Esophagus mucosa (tissue), 1 donor: ENCODE results near the gene IFI35. TPM values are rescaled to one million over a fixed set of nuclear protein-coding genes. Genes with fewer than 3 reads are reported as not detected.
"Not testable (repeated sequence)": the region's sequence is repeated elsewhere in the genome, so short reads cannot be mapped to it uniquely, and the experiment has no call there.

Experiments
- ATAC-seq: fragments of 200-7000 bp; cut with Tn5 transposase; one replicate; pipeline ENCODE4 v1.9.1; 2020
- total RNA-seq: library from RNA; stranded (reverse); gene quantifications from one replicate; pipeline ENCODE4 v1.2.4, GENCODE V29; 2023
- donor health status: DM: yes; HTN: yes; CAD: no.

IFI35 gene
- total RNA-seq, 1 donor from 2014 or later, result 7.7 TPM

GRCh38 chr17:42997984-42998938 lies 8.3 kb upstream of the IFI35 start, which contains the start of gene RPL27:
RPL27 (plus strand) TSS chr17:42998419; CDS start chr17:42998751, 332 bp downstream.
- peak; percentile 96 for ATAC-seq

GRCh38 chr17:42999003-42999525 lies 7.5 kb upstream of the IFI35 start:
- ATAC-seq, result no peak

- ATAC-seq, result not testable (repeated sequence)
Observed at GRCh38 chr17:43000894-43001293, 5.7 kb upstream of the IFI35 start.

- peak; percentile 38 for ATAC-seq
Observed at GRCh38 chr17:43003542-43004172, 2.9 kb upstream of the IFI35 start.

- no peak for ATAC-seq
Observed at GRCh38 chr17:43010667-43011308, 4.2 kb downstream of the IFI35 start.

GRCh38 chr17:43011728-43012472 lies 5.3 kb downstream of the IFI35 start:
- ATAC-seq, result no peak

GRCh38 chr17:43013296-43013695 lies 6.7 kb downstream of the IFI35 start:
- no peak for ATAC-seq

GRCh38 chr17:43014020-43014648 lies 7.5 kb downstream of the IFI35 start:
- ATAC-seq, result no peak

GRCh38 chr17:43014649-43015542 lies 8.3 kb downstream of the IFI35 start:
- no peak for ATAC-seq

GRCh38 chr17:43015579-43015978 lies 9.0 kb downstream of the IFI35 start:
- peak; percentile 35 for ATAC-seq

GRCh38 chr17:43016216-43016615 lies 9.6 kb downstream of the IFI35 start:
- ATAC-seq, result no peak

- peak; percentile 11 for ATAC-seq
Observed at GRCh38 chr17:43018008-43018853, 11.6 kb downstream of the IFI35 start.

GRCh38 chr17:43018932-43019331 lies 12.3 kb downstream of the IFI35 start:
- no peak for ATAC-seq

GRCh38 chr17:43019418-43019817 lies 12.8 kb downstream of the IFI35 start:
- ATAC-seq, result no peak

- ATAC-seq, result no peak
Observed at GRCh38 chr17:43020030-43020621, 13.5 kb downstream of the IFI35 start.

- peak; percentile 31 for ATAC-seq
Observed at GRCh38 chr17:43020789-43021740, 14.5 kb downstream of the IFI35 start.

- peak; percentile 68 for ATAC-seq
Observed at GRCh38 chr17:43021741-43022512, 15.3 kb downstream of the IFI35 start, which contains the start of gene VAT1. VAT1 (minus strand) TSS chr17:43022385; CDS start chr17:43022322, 63 bp downstream.
